HG02981 (cell line): Measurements from ENCODE around the gene ASS1.

ENCODE experiments used
- ATAC-seq: cut with Tn5 transposase; IDR thresholded peaks from one replicate; pipeline ENCODE4 v1.9.1; 2021; ENCODE audit warnings: mild to moderate bottlenecking, moderate library complexity; ENCODE audit not compliant: unreplicated experiment

Gene ASS1

DNA sequence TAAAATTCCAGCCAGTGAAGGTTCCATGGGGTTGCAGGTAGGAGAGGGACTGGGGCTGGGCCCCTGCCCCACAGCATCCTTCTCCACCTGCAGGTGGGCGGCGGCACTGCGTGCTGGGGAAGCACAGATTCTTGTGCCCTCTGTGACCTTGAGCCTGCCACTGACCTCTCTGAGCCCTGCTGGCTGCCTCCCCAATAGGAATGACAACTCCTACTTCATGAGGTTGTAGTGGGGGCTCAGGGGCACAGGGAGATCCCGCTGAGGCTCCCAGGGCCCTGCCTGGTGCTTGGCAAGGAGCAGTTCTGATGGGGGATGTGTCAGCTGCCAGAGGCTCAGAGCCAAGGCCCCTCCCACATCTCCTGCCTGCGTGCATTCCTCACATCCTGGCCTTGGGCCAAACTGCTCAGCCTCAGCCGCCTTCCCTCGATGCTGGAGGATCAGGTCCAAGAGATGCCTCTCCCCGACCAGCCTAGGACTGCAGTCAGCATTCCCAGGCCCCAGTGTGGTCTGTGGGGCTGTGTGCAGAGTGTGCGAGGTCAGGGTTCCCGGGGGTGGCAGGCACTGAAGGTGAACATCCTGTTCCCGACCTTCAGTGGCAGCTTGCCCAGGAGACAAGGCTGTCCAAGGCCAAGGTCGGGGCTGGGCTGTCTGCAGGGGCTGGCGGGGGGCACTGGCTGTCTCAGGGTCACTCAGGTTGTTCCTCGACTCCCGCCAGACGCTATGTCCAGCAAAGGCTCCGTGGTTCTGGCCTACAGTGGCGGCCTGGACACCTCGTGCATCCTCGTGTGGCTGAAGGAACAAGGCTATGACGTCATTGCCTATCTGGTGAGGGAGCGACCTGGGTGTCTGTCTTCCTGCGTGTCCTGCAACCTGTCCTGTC, 7.0 kb downstream of the ASS1 start:
- ATAC-seq = no peak

DNA sequence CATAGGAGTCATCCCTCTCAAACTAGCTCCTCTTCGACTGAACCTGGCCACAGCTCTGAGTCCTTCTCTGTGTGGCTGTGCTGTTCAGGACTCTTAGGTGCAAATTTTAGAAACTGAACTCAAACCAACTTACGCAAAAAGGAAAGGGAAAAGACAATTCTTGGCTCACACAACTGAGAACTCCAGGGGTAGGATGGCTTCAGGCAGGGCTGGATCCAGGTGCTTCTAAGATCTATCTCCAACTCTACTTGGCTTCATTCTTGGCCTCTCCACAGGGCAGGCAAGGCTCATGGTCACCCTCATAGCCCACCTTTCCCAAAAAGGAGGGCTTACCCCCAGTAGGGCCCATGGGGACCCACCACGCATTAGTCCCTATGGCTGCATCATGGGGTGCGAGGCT, 8.1 kb downstream of the ASS1 start:
- no peak for ATAC-seq

DNA sequence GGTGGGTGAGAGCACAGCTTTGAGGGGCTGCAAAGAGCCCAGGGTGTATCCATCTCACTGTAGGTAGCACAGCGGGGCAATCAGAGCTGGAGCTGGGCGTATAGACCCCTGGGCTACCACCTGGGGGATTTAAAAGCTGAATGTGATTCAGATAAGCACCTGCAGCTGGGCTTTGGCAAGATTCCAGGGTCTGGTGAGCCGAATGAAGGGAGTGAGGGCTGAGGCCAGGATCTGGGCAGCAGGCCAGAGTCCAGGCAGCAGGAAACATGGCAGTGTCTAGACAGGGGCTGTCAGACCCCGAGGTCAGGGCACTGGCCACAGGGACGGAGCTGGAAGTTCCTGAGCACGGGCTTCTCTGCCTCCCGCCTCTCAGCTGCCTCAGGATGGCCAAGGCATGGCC, 8.7 kb downstream of the ASS1 start:
- ATAC-seq = no peak

DNA sequence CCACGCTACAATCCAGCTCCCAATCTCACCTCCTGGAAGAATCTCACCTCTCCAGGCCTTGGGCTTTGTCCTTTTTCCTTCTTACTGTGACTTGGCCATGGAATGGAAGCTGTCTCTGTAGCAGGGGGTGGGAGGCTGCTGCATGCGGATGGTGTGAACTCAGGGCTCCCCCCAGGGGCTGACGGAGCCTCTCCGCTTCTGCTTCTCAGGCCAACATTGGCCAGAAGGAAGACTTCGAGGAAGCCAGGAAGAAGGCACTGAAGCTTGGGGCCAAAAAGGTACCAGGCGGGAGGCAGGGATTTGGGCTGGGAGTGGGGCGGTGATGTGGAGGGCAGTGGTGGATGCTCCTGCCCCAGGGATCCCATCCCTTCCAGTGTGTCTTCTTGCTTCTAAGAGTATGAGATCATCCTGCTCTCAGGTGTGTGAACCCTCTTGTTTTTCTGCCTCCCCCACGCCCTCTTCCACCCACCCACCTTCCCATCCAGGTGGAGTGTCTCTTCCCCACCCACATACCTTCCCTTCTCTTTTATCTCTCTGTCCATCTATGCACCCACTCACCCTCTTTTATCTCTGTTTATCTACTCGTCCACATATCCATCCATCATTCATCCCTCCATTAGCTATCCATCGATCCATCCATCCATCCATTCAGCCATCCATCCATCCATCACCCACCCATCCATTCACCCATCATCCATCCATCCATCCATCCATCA, 9.5 kb downstream of the ASS1 start:
- ATAC-seq = no peak

DNA sequence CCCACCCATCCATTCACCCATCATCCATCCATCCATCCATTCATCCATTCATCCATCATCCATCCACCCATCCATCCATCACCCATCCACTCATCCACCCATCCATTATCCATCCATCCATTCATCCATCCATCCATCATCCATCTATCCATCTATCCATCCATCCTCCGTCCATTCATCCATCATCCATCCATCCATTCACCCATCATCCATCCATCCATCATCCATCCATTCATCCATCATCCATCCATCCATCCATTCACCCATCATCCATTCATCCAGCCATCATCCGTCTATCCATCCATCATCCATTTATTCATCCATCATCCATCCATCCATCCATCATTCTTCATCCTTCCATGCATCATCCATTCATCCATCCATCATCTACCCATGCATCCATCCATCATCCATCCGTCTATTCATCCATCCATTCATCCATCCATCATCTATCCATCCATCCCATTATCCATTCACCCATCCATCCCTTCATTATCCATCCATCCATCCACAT, 10.1 kb downstream of the ASS1 start:
- ATAC-seq = no peak

DNA sequence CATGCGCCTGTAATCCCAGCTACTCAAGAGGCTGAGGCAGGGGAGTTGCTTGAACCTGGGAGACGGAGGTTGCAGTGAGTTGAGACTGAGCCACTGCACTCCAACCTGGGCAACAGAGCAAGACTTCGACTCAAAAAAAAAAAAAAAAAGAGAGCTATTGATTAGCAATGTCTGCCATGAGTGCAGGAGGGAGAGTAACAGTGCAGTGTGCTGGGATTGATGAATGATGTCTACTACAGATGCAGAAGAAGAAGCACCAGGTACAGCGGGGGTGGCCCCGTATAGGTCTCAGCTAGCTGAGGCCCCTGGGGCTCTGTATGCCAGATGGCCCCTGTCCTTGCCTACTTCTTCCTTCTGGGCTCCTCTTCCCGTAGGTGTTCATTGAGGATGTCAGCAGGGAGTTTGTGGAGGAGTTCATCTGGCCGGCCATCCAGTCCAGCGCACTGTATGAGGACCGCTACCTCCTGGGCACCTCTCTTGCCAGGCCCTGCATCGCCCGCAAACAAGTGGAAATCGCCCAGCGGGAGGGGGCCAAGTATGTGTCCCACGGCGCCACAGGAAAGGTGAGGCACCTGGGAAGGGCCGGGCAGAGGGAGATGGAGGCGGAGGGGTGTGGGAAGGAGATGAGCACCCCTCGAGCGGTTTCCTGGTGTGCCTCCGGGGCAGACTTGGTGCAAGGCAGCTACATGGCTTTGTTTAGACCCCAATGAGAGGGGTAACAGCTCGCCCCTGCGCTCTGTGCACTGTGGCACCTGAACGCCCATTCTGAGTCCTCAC, 13.5 kb downstream of the ASS1 start:
- ATAC-seq = no peak

DNA sequence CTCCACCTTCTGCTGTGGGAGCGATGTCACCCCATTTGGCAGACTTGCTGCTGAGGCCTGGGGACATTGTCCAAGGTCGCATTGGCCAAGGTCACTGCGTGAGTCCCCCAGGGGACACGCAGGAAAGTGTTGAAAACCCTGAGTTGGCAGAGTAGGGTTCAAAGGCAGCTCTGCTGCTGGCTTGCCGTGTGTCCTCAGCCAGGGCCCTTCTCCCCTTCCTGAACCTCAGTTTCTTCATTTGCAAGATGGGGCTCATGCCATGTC, 14.0 kb downstream of the ASS1 start:
- no peak for ATAC-seq

DNA sequence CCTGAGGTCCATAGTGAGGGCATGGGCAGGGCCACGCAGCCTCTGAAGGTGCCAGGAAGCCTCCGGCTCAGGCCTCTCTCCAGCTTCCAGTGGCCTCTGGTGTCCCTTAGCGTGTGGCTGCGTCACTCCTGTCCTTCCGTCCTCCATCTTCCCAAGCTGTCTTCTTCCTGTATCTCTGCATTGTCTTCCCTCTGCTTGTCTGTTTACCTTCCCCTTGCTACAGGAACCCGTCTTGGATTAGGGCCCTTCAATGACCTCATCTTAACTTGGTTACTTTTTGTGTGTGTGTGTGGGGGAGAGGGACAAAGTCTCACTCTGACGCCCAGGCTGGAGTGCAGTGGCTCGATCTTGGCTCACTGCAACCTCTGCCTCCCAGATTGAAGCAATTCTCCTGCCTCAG, 14.4 kb downstream of the ASS1 start:
- no peak for ATAC-seq

DNA sequence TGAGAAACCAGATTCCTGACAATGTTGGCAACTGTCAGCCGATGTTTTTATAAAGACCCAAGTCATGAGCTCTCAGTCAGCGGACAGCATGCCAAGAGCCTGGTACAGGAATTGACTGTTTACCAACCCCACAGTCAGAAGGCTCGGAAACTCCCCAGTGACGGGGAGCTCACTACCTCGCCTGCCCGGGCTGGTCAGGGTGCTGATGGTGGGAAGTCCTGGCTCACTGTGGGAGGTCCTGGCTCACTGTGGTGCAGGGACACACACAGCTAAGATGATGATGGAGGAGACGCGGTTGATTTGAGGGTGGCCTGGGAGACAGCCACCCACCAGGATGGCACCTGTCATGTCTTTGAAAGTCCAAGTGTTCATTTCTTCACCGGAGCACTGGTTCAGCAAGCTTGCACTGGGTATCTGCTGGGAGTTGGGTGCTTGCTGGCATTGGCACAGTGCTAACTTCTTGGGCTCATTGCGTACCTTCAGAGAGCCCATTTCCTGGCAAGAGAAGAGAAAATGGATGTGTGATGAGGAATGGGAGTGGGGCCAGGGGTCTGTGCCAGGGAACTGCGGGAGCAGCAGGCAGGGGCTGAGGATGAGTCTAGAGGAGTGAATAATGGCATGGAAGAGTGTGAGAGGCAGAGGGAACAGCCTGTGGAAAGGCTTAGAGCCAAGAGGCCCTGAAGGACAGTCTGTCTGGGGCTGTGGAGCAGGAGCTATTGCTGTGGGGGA, 15.3 kb downstream of the ASS1 start:
- no peak for ATAC-seq

DNA sequence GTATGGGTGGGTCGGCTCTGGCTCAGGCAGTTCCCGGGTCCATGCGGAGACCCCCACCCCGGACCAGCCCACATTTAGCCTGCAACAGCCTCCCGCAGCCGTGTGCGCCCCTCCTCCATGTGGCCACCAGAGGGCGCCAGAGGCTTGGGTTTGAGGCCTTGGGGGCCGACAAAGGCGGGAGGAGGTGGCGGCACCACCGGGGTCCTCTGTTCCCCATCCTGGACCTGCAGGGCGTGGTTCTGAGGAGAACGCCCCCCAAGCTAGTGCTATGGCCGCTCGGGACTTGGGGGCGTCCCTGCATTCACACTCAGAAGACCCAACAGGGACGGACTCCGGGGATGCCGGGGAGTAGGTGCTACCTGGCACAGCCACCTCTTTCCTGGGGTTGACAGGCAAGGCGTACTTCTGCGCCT, 16.5 kb downstream of the ASS1 start:
- ATAC-seq = no peak

DNA sequence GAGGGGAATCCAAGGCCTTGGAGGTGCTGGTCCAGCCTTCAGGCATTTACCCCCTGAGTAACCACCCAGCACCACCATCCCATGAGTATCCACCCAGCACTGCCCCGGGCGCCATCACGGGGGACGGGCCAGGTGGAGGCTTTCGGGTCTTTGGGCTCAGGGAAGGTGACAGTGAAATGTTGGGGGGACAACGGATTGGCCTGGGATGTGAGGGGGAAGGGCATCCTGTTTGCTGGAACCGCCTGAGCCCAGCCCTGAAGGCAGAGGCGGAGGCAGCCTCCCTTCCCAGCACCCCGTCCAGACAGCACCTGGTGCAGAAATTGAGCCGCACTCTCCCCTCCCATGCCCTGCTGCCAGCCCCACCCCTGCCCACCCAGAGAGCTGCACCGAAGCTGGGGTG, 17.0 kb downstream of the ASS1 start:
- no peak for ATAC-seq

DNA sequence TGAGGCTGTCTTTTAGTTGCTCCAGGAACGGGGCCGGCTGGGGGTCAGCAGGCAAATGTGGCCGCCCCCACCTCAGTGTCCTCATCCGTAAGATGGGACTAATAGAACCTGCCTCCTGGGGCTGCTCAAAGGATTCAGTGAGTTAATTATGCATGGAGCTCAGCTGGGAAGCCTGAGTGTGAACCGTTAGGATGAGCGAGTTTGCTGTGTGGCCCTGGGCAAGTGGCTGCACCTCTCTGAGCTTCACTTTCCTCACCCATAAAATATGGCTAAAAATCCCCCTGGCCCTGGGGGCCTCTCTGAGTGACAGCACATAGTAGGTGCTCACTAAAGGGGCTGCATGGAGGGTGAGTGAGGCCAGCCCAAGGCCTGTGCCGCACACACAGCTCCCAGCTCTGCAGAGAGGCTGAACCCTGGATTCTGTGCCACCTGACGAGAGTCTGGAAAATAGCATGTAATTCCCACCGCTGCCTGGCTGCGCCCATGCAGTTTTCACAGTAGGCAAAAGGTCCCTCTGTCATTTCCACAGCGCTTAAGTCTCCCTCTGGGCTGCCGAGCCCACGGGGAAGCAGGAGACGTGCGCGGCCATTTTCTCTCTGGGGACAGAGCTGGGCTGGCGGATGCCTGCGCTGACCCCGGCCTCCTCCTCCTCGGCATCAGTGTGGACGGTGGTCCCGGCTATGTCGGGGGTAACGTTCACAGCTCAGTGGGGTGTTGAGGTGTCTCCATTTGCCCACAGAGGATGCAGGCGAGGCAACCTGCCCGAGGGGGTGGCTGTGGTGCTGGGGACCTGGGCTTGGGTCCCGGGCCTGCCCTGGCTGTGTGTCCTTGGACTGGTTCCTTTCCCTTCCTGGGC, 18.2 kb downstream of the ASS1 start:
- ATAC-seq = no peak

DNA sequence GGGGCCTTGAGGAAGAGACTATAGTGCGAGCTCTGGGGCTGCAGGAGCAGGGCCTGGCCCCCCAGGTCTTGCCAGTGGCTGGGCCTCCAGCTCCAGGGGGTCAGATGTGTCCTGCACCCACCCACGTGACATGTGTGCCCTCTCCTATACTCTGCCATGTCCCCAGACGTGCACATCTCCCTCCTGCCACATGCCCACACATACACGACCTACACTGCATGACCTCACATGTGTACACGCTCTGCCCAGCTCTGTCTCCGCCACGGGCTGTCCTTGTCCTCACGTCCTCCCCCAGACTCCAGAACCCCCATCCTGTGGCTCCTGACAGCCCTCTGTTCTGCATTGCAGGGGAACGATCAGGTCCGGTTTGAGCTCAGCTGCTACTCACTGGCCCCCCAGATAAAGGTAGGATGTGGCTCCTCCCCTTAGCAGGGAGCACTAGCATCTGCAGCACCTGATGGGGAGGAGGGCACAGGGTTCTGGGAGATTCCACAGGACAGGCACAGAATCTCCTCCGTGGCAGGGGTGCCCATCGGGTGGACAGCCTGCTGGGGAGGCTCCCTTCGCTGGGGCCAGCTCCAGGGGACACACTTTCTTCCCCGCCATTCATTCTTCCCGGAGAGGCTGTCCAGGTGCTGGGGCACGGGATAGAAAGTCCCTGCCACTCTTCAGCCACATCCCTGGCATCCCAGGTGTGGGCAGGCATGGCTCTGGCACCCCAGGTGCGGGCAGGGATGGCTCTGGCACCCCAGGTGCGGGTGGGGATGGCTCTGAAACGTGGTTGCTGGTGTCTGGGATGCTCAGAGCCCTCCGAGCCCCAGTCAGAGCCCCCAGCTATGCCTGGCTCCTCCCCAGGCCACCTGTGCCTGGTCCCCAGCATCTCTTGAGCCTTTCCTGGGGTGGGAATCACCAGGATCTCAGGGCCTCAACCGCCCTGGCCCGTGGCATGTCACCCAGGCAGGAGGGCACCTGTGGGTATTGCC, 19.3 kb downstream of the ASS1 start:
- no peak for ATAC-seq

DNA sequence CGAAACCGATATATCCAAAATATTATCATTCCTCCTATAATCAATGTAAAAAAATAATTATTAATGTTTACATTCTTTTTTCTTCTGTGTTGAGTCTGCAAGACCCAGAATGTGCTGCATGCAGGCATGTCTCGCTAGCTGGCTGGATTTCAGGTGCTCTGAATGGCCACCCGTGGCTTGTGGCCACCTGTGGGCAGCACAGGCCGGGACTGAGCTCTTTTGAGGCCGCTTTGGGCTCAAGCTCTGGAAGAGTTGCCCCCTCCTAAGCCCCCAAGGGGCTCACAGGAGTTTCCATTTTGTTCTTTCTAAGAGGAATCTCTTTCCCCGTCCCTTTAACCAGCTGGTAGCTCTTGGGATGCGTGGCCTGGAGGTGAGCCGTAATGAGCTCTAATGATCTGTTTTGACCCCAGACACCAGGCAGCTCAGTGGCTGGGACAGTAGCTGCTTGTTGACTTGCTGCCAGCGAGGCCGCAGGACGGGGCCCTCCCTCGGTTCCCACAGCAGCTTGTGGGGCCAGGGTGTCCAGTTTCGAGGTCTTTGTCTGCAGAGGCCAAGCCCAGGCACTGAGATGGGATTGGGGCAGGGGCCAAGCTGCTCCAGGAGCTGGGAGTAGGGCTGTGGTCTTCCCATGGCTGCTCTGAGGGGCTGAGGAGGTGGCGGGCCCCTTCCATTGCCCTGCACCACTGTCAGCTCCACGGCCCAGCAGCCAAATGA, 20.8 kb downstream of the ASS1 start:
- ATAC-seq = no peak

DNA sequence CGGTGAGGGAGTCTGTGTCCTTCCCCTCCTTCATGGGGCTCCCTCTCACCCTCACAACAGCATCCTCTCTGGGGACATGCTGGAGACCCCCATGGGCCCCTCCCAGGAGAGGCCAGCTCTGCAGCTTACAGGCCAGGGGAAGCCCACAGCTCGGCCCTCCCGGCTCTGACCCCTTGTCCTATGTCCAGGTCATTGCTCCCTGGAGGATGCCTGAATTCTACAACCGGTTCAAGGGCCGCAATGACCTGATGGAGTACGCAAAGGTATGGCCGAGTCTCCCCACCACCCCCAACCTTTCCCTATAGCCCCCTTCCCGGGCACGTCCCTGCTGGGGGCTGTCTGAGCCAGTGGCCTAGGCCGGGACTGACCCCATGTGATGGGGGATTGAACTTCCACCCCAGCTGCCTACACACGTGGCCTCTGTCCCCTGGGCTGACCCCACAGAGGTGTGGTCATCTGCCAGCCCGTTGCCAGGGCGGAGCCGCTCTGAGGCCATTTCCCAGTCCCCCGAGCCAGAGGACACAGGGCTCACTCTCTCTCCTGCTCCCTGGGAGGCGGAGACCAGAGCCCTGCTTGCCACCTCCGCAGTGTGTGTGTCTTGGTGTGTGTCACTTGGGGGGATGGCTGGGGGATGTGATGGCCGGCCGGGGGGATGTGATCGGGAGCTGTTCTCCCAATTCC, 21.9 kb downstream of the ASS1 start:
- ATAC-seq = no peak

DNA sequence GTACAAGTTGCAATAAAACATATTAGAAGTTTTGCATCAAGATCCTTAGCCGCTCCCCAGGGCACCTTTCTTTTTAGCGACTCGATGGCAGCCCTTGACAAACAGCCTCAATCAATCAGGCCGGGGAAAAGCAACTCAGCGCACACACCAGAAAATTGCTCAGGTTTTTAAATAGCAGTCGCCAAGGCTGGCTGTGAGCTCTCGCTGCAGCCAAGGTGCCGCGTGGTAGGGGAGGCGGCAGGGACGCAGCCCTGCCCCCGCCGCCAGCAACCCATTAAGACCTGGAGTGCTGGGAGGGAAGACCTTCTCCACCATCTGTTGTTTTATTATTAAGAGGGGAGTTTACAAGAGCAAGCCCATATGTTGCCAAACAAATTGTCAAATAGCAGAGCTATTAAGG, 22.6 kb downstream of the ASS1 start:
- no peak for ATAC-seq

DNA sequence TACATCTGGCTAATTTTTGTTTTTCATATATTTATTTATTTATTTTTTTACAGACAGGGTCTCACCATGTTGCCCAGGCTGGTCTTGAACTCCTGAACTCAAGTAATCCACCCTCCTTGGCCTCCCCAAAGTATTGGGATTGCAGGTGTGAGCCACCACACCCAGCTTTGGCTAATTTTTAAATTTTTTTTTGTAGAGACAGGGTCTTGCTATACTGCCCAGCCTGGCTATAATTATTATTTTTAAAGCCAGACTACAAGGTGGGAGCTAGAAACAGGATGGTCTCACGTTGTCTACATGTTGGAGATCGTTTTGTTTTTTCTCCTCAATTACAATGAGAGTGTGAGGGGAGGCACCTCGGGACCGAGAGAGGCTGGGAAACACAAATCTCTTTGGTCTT, 23.8 kb downstream of the ASS1 start:
- ATAC-seq = no peak

DNA sequence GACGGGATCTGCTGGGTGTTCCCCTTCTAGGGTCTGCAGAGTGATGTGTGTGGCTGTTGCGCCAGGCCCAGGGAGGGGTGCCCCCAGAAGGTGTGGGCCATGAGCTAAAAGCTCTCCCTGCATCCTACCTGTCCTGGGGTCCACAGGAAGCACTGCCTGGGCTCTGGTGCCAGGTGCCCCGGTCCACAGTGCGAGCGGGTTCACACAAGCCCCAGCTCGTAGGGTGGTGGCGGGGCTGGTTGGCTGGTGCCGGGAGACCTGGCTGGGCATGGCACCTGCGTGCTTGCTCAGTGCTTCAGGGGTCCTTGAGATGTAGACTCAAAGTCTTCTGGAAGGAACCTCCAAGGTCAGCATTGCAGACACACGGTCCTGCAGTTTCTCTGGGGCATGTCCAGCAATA, 25.5 kb downstream of the ASS1 start:
- ATAC-seq = no peak
